ENCODE results near the gene GSTK1. TPM values are rescaled to one million over a fixed set of nuclear protein-coding genes. Genes with fewer than 3 reads are reported as not detected.

Gene GSTK1
- total RNA-seq, 2 donors from 2014 or later = 61.1 to 75.0 TPM

DNA sequence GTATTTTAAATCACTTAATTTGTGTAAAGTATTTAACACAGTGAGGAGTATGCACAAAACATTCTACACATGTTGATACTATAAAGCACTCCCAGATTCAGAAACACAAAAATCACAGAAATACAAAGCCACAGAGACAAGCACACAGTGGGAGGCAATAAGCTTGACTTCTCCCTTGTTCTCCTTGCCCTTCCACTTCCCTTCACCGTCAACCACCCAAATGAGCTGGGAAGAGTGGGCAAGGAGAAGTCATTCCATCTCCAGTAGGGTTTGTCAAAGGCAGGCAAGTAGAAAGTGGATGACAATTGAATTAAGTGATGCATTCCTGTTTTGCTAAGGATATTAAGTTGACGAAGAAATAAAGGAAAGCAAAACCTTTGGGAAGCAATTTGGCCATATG is 17.3 kb downstream of the GSTK1 start:
- no peaks in the 10 kb centered on the region for H3K27me3 ChIP-seq (ENCODE audit: control insufficient read depth, insufficient read depth, low read length, poor library complexity, severe bottlenecking)
- Mint-ChIP-seq H3K4me3 (no peak overlapping the region), H3K27me3 (ENCODE audit: insufficient read depth) (peaks cover 6% of the 10 kb centered on the region), H3K27ac (no peak overlapping the region), H3K9me3 (no peaks in the 10 kb centered on the region), H3K4me1 (peaks cover 23% of the 10 kb centered on the region), H3K36me3 (ENCODE audit: low read depth) (no peaks in the 10 kb centered on the region)
- no peaks in the 10 kb centered on the region for H3K9me3 ChIP-seq (ENCODE audit: control insufficient read depth, low read length)
- DNase-seq = no peak
- no peak overlapping the region for H3K9ac ChIP-seq (ENCODE audit: extremely low read depth, low read length, poor library complexity, severe bottlenecking)
- 86% methylated on average over 2 of the region's 2 CpGs; no CpG with 5 or more reads in 1 of the 2 experiments for WGBS, 2 experiments (ENCODE audit: insufficient coverage in 1 of 2, insufficient read length in 1 of 2)
- H3K4me3 ChIP-seq (ENCODE audit: low read length) = no peak overlapping the region
- TF ChIP-seq, protein P1, sequence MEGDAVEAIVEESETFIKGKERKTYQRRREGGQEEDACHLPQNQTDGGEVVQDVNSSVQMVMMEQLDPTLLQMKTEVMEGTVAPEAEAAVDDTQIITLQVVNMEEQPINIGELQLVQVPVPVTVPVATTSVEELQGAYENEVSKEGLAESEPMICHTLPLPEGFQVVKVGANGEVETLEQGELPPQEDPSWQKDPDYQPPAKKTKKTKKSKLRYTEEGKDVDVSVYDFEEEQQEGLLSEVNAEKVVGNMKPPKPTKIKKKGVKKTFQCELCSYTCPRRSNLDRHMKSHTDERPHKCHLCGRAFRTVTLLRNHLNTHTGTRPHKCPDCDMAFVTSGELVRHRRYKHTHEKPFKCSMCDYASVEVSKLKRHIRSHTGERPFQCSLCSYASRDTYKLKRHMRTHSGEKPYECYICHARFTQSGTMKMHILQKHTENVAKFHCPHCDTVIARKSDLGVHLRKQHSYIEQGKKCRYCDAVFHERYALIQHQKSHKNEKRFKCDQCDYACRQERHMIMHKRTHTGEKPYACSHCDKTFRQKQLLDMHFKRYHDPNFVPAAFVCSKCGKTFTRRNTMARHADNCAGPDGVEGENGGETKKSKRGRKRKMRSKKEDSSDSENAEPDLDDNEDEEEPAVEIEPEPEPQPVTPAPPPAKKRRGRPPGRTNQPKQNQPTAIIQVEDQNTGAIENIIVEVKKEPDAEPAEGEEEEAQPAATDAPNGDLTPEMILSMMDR (conservative IDR thresholded peaks at IDR 0.05) = no peak
- no peaks in the 10 kb centered on the region for H3K4me1 ChIP-seq (ENCODE audit: control insufficient read depth, insufficient read depth, low read length)
- no peaks in the 10 kb centered on the region for H3K36me3 ChIP-seq (ENCODE audit: control insufficient read depth, insufficient read depth, low read length)
- no peak overlapping the region for H3K27ac ChIP-seq (ENCODE audit: low read depth, low read length)

DNA sequence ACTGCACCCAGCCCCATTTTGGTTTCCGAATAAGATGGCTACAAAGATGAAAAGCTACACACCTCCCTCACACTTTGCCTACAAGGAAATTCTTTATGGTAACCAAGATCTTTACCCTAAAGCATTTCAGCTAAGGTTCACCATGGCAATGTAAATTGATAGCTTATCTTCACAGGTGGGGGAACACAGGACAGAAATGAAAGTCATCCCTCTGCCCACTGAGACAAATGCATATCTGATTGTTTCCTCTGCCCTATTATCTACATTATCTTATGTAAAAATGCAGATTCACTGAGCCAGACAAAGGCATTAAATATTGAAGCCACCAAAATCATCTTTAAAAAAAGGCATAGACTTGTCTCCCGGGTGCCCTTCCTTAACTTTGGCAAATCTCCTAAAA is 18.3 kb downstream of the GSTK1 start:
- H3K36me3 ChIP-seq (ENCODE audit: control insufficient read depth, insufficient read depth, low read length) = no peaks in the 10 kb centered on the region
- H3K4me3 ChIP-seq (ENCODE audit: low read length) = no peak overlapping the region
- Mint-ChIP-seq H3K27me3 (ENCODE audit: insufficient read depth) (peaks cover 16% of the 10 kb centered on the region), H3K36me3 (ENCODE audit: low read depth) (no peaks in the 10 kb centered on the region), H3K9me3 (no peaks in the 10 kb centered on the region), H3K27ac (no peak overlapping the region), H3K4me3 (no peak overlapping the region), H3K4me1 (peaks cover 23% of the 10 kb centered on the region)
- WGBS, 2 experiments (ENCODE audit: insufficient coverage in 1 of 2, insufficient read length in 1 of 2) = 83 to 96% methylated on average over 1 to 2 of the region's 2 CpGs
- no peak for DNase-seq
- no peak overlapping the region for H3K9ac ChIP-seq (ENCODE audit: extremely low read depth, low read length, poor library complexity, severe bottlenecking)
- no peaks in the 10 kb centered on the region for H3K9me3 ChIP-seq (ENCODE audit: control insufficient read depth, low read length)
- H3K27me3 ChIP-seq (ENCODE audit: control insufficient read depth, insufficient read depth, low read length, poor library complexity, severe bottlenecking) = no peaks in the 10 kb centered on the region
- no peak overlapping the region for H3K27ac ChIP-seq (ENCODE audit: low read depth, low read length)
- H3K4me1 ChIP-seq (ENCODE audit: control insufficient read depth, insufficient read depth, low read length) = no peaks in the 10 kb centered on the region
- TF ChIP-seq, protein P1 (conservative IDR thresholded peaks at IDR 0.05) = no peak

DNA sequence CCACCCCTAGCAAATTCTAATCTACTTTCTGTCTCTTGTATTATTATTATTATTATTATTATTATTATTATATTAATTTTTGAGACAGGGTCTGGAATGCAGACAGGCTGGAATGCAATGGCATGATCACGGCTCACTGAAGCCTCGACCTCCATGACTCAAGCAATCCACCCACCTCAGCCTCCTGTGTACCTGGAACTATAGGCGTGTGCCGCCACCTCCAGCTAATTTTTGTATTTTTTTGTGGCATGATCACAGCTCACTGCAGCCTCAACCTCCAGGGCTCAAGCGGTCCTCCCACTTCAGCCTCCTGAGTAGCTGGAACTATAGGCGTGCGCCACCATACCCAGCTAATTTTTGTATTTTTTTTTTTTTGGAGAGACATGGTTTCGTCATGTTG is 18.9 kb downstream of the GSTK1 start:
- peaks cover 5% of the 10 kb centered on the region for H3K27me3 ChIP-seq (ENCODE audit: control insufficient read depth, insufficient read depth, low read length, poor library complexity, severe bottlenecking)
- no peaks in the 10 kb centered on the region for H3K36me3 Mint-ChIP-seq (ENCODE audit: low read depth)
- H3K4me1 ChIP-seq (ENCODE audit: control insufficient read depth, insufficient read depth, low read length) = no peaks in the 10 kb centered on the region
- no peak overlapping the region for H3K27ac ChIP-seq (ENCODE audit: low read depth, low read length)
- no peak for DNase-seq
- no peak overlapping the region for H3K4me3 ChIP-seq (ENCODE audit: low read length)
- H3K4me3 Mint-ChIP-seq = no peak overlapping the region
- peaks cover 22% of the 10 kb centered on the region for H3K27me3 Mint-ChIP-seq (ENCODE audit: insufficient read depth)
- no peaks in the 10 kb centered on the region for H3K36me3 ChIP-seq (ENCODE audit: control insufficient read depth, insufficient read depth, low read length)
- 91 to 94% methylated on average over 7 to 8 of the region's 8 CpGs for WGBS, 2 experiments (ENCODE audit: insufficient coverage in 1 of 2, insufficient read length in 1 of 2)
- TF ChIP-seq, protein P1 (conservative IDR thresholded peaks at IDR 0.05) = no peak
- peaks cover 6% of the 10 kb centered on the region for H3K9me3 Mint-ChIP-seq
- H3K4me1 Mint-ChIP-seq = peaks cover 23% of the 10 kb centered on the region
- peaks cover under 1% of the 10 kb centered on the region for H3K9me3 ChIP-seq (ENCODE audit: control insufficient read depth, low read length)
- H3K9ac ChIP-seq (ENCODE audit: extremely low read depth, low read length, poor library complexity, severe bottlenecking) = no peak overlapping the region
- H3K27ac Mint-ChIP-seq = no peak overlapping the region

Measured in endodermal cell (in vitro differentiated cells).